GM23338 (cell line): ENCODE results near the gene TPH2. TPM values are rescaled to one million over a fixed set of nuclear protein-coding genes. Genes with fewer than 3 reads are reported as not detected.

Experiments used
- ATAC-seq: fragments of 200-7000 bp; cut with Tn5 transposase; 3 replicates; pipeline ENCODE4 v1.9.1; 2020
- DNase-seq: peaks from one replicate; pipeline ENCODE4 v3.0.0-alpha.2; 2015; ENCODE audit warnings: low spot score
- H2AFZ ChIP-seq: fragments of 200-600 bp; sonication (generic); 2 replicates; pipeline ENCODE4 v1.8.0; 2016; ENCODE audit warnings: antibody characterized with exemption, mild to moderate bottlenecking, moderate library complexity
- H3F3A ChIP-seq: fragments of 200-600 bp; sonication (generic); replicated peaks from 2 replicates; pipeline ENCODE4 v1.8.0; 2017; ENCODE audit warnings: antibody characterized with exemption, mixed run types, low read depth
- H3K27ac ChIP-seq: fragments of 200-600 bp; sonication (generic); 2 replicates; pipeline ENCODE4 v1.6.1; 2016; ENCODE audit warnings: low read depth
- H3K27me3 ChIP-seq: fragments of 200-600 bp; sonication (generic); 2 replicates; pipeline ENCODE4 v1.8.0; 2016; ENCODE audit warnings: mild to moderate bottlenecking, mixed run types, moderate library complexity; ENCODE audit not compliant: insufficient read depth
- H3K36me3 ChIP-seq: fragments of 200-600 bp; sonication (generic); 2 replicates; pipeline ENCODE4 v1.8.0; 2016; ENCODE audit warnings: mild to moderate bottlenecking; ENCODE audit not compliant: insufficient read depth
- H3K4me1 ChIP-seq: fragments of 200-600 bp; sonication (generic); 2 replicates; pipeline ENCODE4 v1.8.0; 2016; ENCODE audit warnings: mild to moderate bottlenecking, moderate library complexity; ENCODE audit not compliant: insufficient read depth
- H3K4me2 ChIP-seq: fragments of 200-600 bp; sonication (generic); 2 replicates; pipeline ENCODE4 v1.7.1; 2017; ENCODE audit warnings: mixed run types
- H3K4me3 ChIP-seq: fragments of 200-600 bp; sonication (generic); 2 replicates; pipeline ENCODE4 v1.6.1; 2016; ENCODE audit warnings: mixed run types
- H3K79me2 ChIP-seq: fragments of 200-600 bp; sonication (generic); replicated peaks from 2 replicates; pipeline ENCODE4 v1.8.0; 2017; ENCODE audit warnings: mild to moderate bottlenecking; ENCODE audit not compliant: insufficient read depth
- H3K9me2 ChIP-seq: fragments of 200-600 bp; sonication (generic); 2 replicates; pipeline ENCODE4 v1.8.0; 2017; ENCODE audit not compliant: insufficient read depth
- H4K20me1 ChIP-seq: fragments of 200-600 bp; sonication (generic); replicated peaks from 2 replicates; pipeline ENCODE4 v1.8.0; 2017; ENCODE audit warnings: mild to moderate bottlenecking; ENCODE audit not compliant: insufficient read depth
- H3K27ac Mint-ChIP-seq: 2 replicates; pipeline ENCODE4 v1.8.0; 2020; ENCODE audit warnings: inconsistent platforms, mild to moderate bottlenecking, moderate library complexity, mixed read lengths
- H3K27me3 Mint-ChIP-seq: 3 replicates; pipeline ENCODE4 v1.8.0; 2022; ENCODE audit warnings: low read depth, mild to moderate bottlenecking, moderate library complexity, mixed read lengths, inconsistent platforms; ENCODE audit not compliant: insufficient read depth, poor library complexity
- H3K36me3 Mint-ChIP-seq: 3 replicates; pipeline ENCODE4 v1.8.0; 2021; ENCODE audit warnings: low read depth, mild to moderate bottlenecking, inconsistent platforms, moderate library complexity, mixed read lengths
- H3K4me1 Mint-ChIP-seq: 3 replicates; pipeline ENCODE4 v1.8.0; 2020; ENCODE audit warnings: mild to moderate bottlenecking, inconsistent platforms, mixed read lengths
- H3K4me3 Mint-ChIP-seq: 3 replicates; pipeline ENCODE4 v1.8.0; 2021; ENCODE audit warnings: moderate library complexity, mild to moderate bottlenecking, inconsistent platforms, mixed read lengths
- H3K9me3 Mint-ChIP-seq: 3 replicates; pipeline ENCODE4 v1.8.0; 2020; ENCODE audit warnings: moderate library complexity, mild to moderate bottlenecking, inconsistent platforms, mixed read lengths
- CREB1 ChIP-seq: fragments of 250-450 bp; sonication (Bioruptor Pico); IDR thresholded peaks from 2 replicates; pipeline ENCODE4 v1.5.0; 2020; ENCODE audit warnings: low read depth, mild to moderate bottlenecking, moderate library complexity
- CTCF ChIP-seq, 2 experiments: fragments of 200-600 bp in 1 of 2; sonication (generic) in 1 of 2; conservative IDR thresholded peaks; 2 replicates each; pipeline versions ENCODE4 v1.5.1 to v1.6.1; 2016 to 2017; ENCODE audit warnings: antibody characterized with exemption in 2 of 2, low read depth in 2 of 2, mild to moderate bottlenecking in 2 of 2, moderate library complexity in 1 of 2
- ETS1 ChIP-seq: IDR thresholded peaks from 2 replicates; pipeline ENCODE4 v1.6.1; 2016; ENCODE audit warnings: antibody characterized with exemption
- EZH2 ChIP-seq: fragments of 200-600 bp; sonication (generic); IDR thresholded peaks from one replicate; pipeline ENCODE4 v1.8.0; 2017; ENCODE audit warnings: antibody characterized with exemption, mild to moderate bottlenecking, low read depth; ENCODE audit not compliant: unreplicated experiment
- EZH2phosphoT487 ChIP-seq: fragments of 200-600 bp; sonication (generic); IDR thresholded peaks from one replicate; pipeline ENCODE4 v1.8.1; 2018; ENCODE audit warnings: antibody characterized with exemption; ENCODE audit not compliant: unreplicated experiment
- JUNB ChIP-seq: IDR thresholded peaks from one replicate; pipeline ENCODE4 v1.6.1; 2016; ENCODE audit warnings: antibody characterized with exemption; ENCODE audit not compliant: unreplicated experiment
- NANOG ChIP-seq: IDR thresholded peaks from 2 replicates; pipeline ENCODE4 v1.6.1; 2016; ENCODE audit warnings: antibody characterized with exemption, borderline replicate concordance
- POLR2AphosphoS5 ChIP-seq: IDR thresholded peaks from 2 replicates; pipeline ENCODE4 v1.6.1; 2016; ENCODE audit warnings: antibody characterized with exemption, low read depth
- REST ChIP-seq: IDR thresholded peaks from one replicate; pipeline ENCODE4 v1.6.1; 2018; ENCODE audit warnings: antibody characterized with exemption; ENCODE audit not compliant: unreplicated experiment
- STAT1 ChIP-seq: IDR thresholded peaks from one replicate; pipeline ENCODE4 v1.6.1; 2016; ENCODE audit warnings: antibody characterized with exemption; ENCODE audit not compliant: unreplicated experiment
- ZNF114 ChIP-seq: fragments of 250-450 bp; sonication (Bioruptor Pico); IDR thresholded peaks from 2 replicates; pipeline ENCODE4 v1.5.0; 2020; ENCODE audit warnings: mild to moderate bottlenecking, moderate library complexity
- ZNF331 ChIP-seq: fragments of 250-450 bp; sonication (Bioruptor Pico); IDR thresholded peaks from 2 replicates; pipeline ENCODE4 v1.5.0; 2020; ENCODE audit warnings: low read depth, mild to moderate bottlenecking, moderate library complexity
- ZNF462 ChIP-seq: fragments of 250-450 bp; sonication (Bioruptor Pico); IDR thresholded peaks from 2 replicates; pipeline ENCODE4 v1.5.0; 2020; ENCODE audit warnings: mild to moderate bottlenecking, moderate library complexity
- polyA plus RNA-seq: library from polyadenylated mRNA; unstranded; fragments of >200 nt; fragmentation: Nextera tagmentation; extraction: Ambion mirVana; gene quantifications from 2 replicates; pipeline ENCODE4 v1.2.1, GENCODE V29; 2016
- total RNA-seq: library from RNA; depleted of rRNA; stranded (reverse); fragments of >200 nt; shearing (Covaris generic); gene quantifications from 2 replicates; pipeline ENCODE4 v1.2.3, GENCODE V29; 2014

Gene TPH2
- total and polyA plus RNA-seq, 2 experiments from 2014 or later, result 0.94 to 1.4 TPM

- no peak for TF ChIP-seq JUNB
- TF ChIP-seq EZH2, result no peak
- TF ChIP-seq POLR2AphosphoS5, result no peak
- TF ChIP-seq NANOG, result no peak
- no peak for TF ChIP-seq EZH2phosphoT487
- no peak for TF ChIP-seq ZNF114
- no peak for TF ChIP-seq ZNF331 (CRISPR knock-in tag)
- TF ChIP-seq CREB1 (CRISPR knock-in tag), result no peak
- no peak for TF ChIP-seq REST
- TF ChIP-seq ZNF462, result no peak
- no peak for TF ChIP-seq CTCF (conservative IDR thresholded peaks at IDR 0.05; ENCODE audit: low read depth in 2 of 2)
- no peak for TF ChIP-seq ETS1
- no peak for TF ChIP-seq STAT1
- Mint-ChIP-seq H3K4me1 (peaks cover 8% of the 10 kb centered on the region), H3K27ac (no peak overlapping the region), H3K36me3 (no peaks in the 10 kb centered on the region), H3K9me3 (no peaks in the 10 kb centered on the region), H3K4me3 (no peak overlapping the region), H3K27me3 (no peaks in the 10 kb centered on the region)
- Histone ChIP-seq H3K79me2 (no peaks in the 10 kb centered on the region), H3K27ac (no peak overlapping the region), H4K20me1 (no peaks in the 10 kb centered on the region), H3F3A (no peaks in the 10 kb centered on the region), H3K36me3 (no peaks in the 10 kb centered on the region), H2AFZ (no peak overlapping the region), H3K9me2 (peaks cover 3% of the 10 kb centered on the region; the same call in 1 of the 2 replicates), H3K4me3 (no peak overlapping the region), H3K4me2 (no peak overlapping the region), H3K4me1 (peaks cover 5% of the 10 kb centered on the region; the same call in 1 of the 2 replicates), H3K27me3 (no peaks in the 10 kb centered on the region)
- ATAC-seq (no peak), DNase-seq (no peak)
Measured at GRCh38 chr12:72000969-72001648, 62.5 kb downstream of the TPH2 start.
